Activated CD4-positive, alpha-beta T cell treated with anti-CD3 and anti-CD28 coated beads, Interleukin-2, amount 50 U/mL, for 1 hour (primary cell): ENCODE measurements around the gene TPMT.
A peak's percentile ranks its signal among the peaks of the same experiment; 100 is the strongest.
"Not testable (repeated sequence)": the region's sequence is repeated elsewhere in the genome, so short reads cannot be mapped to it uniquely, and the experiment has no call there.

Experiments
- DNase-seq: peaks from one replicate; pipeline ENCODE4 v3.0.0-alpha.2; 2020

The TPMT gene

GRCh38 chr6:18155150-18155863, 430 bp upstream of the TPMT start, which contains the start of gene KDM1B:
Gene KDM1B, plus strand, starts transcription at chr6:18155422. Its CDS starts 4,474 bp downstream, at chr6:18159896.
- peak; percentile 98 for DNase-seq

- DNase-seq: no peak
Observed at GRCh38 chr6:18153311-18153703, 1.6 kb downstream of the TPMT start.

GRCh38 chr6:18151801-18152200, 3.1 kb downstream of the TPMT start:
- DNase-seq: no peak

- DNase-seq: not testable (repeated sequence)
Observed at GRCh38 chr6:18151391-18151790, 3.5 kb downstream of the TPMT start.

GRCh38 chr6:18148304-18149025, 6.4 kb downstream of the TPMT start:
- DNase-seq: no peak

GRCh38 chr6:18147616-18148015, 7.3 kb downstream of the TPMT start:
- DNase-seq: no peak

- DNase-seq: no peak
Observed at GRCh38 chr6:18147160-18147559, 7.7 kb downstream of the TPMT start.

- no peak for DNase-seq
Observed at GRCh38 chr6:18142591-18142861, 12.4 kb downstream of the TPMT start.

- no peak for DNase-seq
Observed at GRCh38 chr6:18141805-18142590, 12.9 kb downstream of the TPMT start.

- no peak for DNase-seq
Observed at GRCh38 chr6:18139935-18140621, 14.8 kb downstream of the TPMT start.

- no peak for DNase-seq
Observed at GRCh38 chr6:18138906-18139305, 16.0 kb downstream of the TPMT start.

- DNase-seq: no peak
Observed at GRCh38 chr6:18136260-18136659, 18.6 kb downstream of the TPMT start.

GRCh38 chr6:18135171-18135570, 19.7 kb downstream of the TPMT start:
- DNase-seq: no peak

GRCh38 chr6:18132346-18132745, 22.5 kb downstream of the TPMT start:
- no peak for DNase-seq

- DNase-seq: no peak
Observed at GRCh38 chr6:18126121-18126520, 28.8 kb downstream of the TPMT start.

GRCh38 chr6:18122128-18123093, 32.5 kb downstream of the TPMT start, which contains the start of gene NHLRC1:
Gene NHLRC1, minus strand, starts transcription at chr6:18122677. Its CDS starts 71 bp downstream, at chr6:18122606.
- peak; percentile 66 for DNase-seq

GRCh38 chr6:18121580-18122127, 33.2 kb downstream of the TPMT start:
- DNase-seq: no peak

GRCh38 chr6:18119236-18119635, 35.6 kb downstream of the TPMT start:
- no peak for DNase-seq

GRCh38 chr6:18118330-18118729, 36.5 kb downstream of the TPMT start:
- DNase-seq: no peak

- DNase-seq: no peak
Observed at GRCh38 chr6:18117136-18117535, 37.7 kb downstream of the TPMT start.

GRCh38 chr6:18115356-18115755, 39.5 kb downstream of the TPMT start:
- DNase-seq: no peak

GRCh38 chr6:18110162-18110561, 44.7 kb downstream of the TPMT start:
- DNase-seq: no peak
